Stimulated activated CD8-positive, alpha-beta memory T cell treated with anti-CD3 and anti-CD28 coated beads, Interleukin-15, amount 100 ng/mL, for 1 hour (primary cell): ENCODE measurements around the gene FAM78A.
"Not testable (repeated sequence)": the region's sequence is repeated elsewhere in the genome, so short reads cannot be mapped to it uniquely, and the experiment has no call there.

Experiments used
- DNase-seq: peaks from one replicate; pipeline ENCODE4 v3.0.0-alpha.2; 2020; ENCODE audit warnings: low read depth

Gene FAM78A

DNA sequence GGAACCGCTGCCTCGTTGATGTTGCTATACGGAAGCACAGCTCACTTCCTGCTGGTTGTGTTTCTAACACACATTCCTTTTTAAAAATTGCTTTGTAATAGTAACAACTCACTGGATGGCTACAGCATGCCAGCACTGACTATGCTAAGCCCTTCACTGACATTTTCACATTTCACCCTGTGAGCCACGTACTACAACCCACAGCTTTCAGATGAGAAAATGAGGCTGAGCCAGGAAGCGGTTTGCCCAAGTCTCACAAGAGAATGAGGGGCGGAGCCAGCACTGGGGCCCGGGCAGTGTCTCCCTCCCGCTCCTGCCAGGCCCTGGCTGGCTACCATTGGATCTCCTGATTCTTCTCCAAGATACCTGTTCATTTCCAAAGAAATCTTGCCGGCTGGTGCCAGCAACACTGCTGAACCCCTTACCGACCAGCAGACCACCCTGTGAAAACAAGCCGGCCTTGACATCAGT, 38.3 kb downstream of the FAM78A start:
- DNase-seq, result peak; percentile 61

DNA sequence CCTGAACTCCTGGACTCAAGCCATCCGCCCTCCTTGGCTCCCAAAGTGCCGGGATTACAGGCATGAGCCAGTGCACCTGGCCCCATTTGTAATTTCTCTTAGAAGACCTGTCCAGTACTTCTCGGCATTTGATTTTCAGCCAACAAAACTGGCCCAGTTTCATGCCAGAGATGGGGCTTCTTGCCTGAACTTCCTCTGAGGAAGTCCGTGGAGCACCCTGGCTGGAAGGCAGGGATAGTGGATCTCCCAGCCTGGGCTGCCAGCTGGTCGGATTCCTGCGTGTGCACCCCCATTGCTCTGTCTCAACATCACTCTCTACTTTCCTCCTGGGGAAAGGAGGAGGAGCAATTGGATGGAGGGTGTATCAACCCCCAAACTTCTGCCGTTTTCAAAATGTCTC, 39.0 kb downstream of the FAM78A start:
- no peak for DNase-seq

DNA sequence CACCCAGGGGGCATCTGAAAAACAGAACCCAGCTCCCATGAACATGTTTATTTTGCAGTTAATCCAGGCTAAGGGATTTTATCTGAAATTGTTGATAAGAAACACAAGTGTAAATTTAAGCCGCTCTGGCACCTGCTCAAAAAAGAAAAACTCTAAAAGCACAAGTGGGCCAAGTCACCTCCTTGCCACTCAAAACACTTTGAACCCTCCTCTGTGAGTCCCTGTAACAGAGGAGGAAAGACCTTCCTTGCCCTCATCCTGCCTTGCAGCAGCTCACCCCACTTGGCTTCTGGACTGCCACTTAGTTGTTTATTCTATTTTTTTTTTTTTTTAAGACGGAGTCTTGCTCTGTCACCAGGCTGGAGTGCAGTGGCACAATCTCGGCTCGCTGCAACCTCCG, 39.5 kb downstream of the FAM78A start:
- no peak for DNase-seq

DNA sequence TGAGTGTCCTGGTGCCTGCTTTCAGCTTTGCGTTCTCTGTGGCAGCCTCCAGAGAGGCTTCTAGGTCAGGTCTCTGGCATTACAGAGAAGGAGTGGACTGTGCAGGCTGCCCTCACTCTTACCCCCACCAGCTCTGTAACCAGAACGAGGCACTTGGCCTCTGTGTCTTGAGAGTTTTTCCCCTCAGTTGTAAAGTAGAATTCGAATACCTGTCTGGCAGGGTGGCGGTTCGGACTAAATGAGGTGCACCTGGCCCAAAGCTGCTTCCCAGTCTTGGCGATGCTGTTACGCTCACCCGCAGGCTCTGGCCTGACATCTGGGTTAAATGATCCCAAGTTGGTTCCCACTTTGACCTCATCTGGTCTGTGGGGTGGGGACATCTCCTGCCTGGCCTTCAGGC, 40.1 kb downstream of the FAM78A start:
- no peak for DNase-seq

DNA sequence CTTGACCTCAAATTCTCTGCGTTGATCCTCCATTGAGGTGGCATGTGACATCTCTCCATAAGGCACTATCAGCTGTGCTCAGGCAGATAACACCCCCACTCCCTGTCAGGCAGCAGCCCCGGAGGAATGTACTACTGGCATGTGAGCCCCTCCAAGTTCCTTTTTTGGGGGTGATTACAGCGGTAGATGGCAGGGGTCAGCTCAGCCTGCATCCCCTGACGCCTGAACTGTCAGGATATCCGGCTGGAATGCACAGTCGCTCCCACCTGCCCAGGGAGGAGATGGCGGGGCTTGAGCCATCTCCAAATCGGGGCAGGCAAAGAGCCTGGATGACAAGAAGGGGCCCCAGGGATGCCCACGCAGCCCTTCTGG, 40.8 kb downstream of the FAM78A start:
- no peak for DNase-seq

DNA sequence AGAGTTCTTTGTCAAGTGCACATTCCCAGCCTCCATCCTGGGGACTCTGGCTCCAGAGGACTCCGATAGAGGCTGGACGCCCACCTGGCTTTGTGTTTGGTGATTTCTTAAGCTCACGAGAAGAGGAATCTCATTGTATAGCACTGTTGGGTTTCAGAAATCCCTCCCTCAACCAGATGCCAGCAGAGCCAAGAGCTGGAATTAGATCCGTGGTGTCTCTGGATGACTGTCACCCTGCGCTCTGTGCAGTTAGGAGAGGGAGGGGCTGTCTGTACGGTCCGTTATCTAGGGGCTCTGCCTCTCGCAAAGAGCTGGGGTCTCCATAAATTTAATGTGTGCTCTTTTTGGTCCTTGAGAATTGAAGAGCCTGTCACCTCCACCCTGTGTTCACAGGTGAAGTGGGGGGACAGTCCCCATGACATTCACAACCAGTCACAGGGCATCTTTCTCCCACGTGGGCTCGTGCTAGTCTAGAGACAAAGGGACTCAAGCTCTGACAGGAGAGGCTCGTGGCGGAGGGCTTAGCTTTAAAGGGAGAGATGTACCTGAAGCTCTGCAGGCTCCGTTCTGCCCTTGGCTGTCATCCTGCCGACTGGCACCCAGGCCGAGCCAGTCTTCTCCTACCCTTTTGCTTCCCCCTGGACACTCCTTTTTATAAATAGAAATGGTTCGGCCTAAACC, 41.4 kb downstream of the FAM78A start:
- no peak for DNase-seq

DNA sequence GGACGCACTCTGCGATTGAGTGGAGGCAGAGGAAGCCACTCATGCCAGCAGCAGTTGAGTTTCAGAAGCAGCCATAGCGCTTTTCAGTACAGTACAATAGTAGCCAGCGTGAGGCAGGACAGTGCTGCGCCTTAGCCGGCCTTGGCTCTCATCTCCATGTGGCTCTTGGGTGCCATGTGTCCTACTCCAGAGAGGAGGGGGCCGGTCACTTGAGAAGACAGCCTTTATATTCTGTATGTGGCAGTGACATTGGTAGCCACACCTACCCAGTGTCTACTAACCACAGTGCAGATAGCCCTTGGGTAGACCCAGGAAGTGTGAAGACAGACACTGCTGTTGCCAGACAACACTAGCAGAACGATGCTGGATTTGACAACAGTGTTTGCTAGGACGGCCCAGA, 42.3 kb downstream of the FAM78A start:
- DNase-seq, result no peak

DNA sequence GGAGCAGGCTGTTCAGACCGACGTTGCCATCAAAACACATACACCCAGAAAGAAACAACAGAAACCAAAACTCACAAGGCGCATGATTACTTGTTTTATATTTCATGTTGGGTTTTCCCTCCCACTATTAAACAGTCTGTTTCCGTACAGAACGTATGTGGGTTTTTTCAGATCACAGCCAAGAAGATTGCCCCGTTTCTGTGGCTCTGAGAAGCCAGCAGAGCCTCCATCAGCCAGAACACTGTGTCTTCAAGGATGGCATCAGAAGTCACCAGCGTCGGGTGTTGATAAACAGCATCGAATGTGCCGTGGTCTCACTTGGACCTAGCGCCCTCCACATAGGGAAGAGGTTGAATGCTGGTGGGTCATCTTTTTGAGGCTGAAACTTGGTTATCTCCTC, 42.8 kb downstream of the FAM78A start:
- DNase-seq, result no peak

DNA sequence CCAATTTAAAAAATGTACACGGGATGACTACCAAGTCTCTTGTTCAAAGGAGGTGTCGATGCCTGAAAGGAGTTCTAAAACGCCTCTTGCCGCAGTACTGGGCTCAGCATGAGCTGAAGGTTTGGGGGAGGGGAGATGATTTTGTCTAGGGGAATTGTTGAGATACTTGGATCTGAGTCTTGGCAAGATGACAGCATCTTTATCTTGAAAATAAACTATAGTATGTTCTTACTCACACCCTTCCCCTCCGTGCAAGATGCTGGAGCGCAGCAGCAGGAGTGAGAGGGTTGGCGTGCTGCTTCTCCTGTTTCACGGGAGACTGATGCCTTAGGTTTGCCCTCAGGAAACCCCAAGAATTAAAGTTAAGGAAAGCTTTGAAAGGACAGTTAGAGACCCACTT, 47.3 kb downstream of the FAM78A start:
- no peak for DNase-seq

DNA sequence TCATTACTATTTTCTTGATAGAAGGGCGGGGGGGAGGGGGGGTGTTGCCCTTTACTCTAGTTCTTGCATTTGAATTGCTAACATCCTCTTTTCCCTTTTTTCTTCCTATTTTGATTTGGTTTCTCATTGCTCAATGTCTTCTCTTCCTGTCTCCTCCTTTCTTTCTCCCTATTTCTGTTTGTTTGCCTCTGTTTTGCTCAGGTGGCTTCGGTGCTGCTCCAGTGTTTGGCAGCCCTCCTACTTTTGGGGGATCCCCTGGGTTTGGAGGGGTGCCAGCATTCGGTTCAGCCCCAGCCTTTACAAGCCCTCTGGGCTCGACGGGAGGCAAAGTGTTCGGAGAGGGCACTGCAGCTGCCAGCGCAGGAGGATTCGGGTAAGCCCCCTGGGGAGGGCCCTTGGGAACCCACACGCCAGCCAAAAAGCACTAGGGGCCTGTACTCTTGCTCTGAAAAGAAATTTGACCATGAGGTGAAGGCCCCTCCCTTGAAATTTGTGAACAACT, 48.3 kb downstream of the FAM78A start:
- no peak for DNase-seq

DNA sequence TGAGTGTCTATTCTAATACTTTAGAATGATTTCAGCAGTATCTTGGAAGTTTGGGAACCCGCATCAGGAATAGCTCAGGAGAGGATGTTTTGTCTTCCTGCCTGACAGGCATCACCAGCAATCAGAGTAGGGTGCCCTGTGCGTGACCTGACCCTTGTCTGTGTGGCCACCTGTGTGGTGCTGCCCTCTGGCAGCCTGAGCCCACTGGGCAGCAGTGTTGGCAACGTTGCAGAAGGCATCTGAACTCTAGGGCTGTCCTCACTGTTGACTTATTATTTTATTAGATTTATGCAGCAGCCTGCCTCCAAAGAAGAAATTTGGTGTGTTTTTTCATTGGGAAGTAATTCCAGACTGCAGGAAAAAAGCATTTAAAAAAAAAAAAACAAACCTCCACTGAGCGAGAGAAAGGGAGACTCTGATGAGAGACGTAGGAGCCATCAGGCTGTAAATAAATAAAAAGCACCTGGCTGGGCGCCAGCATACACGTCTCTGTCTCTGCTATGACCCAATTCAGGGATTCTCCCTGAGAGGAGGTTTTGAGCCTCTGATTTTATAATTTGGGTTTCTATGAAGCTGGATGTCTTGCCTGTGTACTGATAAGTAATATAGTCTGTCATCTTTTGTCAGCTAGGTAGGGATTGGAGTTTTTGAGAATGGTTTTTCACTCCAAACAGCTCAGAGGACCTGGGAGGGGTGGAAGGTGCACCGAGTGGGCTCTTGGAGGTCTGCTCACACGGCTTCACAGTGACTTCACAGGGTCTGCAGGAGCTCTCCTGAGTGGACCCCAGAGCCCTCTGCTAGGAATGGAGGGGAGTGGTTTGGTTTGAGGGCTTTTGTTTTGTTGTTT, 49.0 kb downstream of the FAM78A start:
- no peak for DNase-seq

DNA sequence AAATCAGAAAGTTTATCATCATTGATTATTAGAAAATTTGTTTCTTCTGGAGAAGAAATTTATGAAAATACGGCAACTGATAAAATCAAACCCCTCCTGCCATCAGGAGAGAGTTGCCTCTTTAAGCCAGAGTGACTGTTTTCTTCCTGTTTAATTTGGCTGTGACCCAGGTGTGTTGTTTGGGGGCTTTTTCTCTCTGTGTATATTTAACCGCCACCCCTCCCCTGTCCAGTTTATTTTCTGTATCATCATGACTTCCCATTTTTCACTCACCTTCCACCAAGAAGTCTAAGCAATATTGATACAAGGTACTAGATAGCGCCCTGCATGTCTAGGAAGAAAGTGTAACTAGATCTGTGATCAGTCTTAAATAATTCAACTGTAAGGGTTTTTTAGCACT, 50.1 kb downstream of the FAM78A start:
- no peak for DNase-seq

DNA sequence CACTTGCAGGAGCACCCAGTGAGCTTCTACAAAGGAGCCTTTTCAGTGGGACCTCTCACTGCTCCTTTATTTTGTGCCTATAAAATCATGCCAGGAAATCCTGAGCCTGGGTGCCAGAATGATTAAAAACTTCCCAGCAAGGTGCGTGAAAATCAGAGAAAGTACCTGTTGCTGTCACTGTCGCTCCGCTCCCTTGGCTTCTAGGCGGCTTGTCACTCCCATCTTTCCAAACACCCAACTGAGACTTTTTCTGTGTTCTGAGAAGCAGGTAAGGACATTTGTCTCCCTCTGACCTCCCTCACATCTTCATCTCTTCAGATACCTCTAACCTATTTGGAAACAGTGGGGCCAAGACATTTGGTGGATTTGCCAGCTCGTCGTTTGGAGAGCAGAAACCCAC, 53.9 kb downstream of the FAM78A start:
- DNase-seq, result no peak

DNA sequence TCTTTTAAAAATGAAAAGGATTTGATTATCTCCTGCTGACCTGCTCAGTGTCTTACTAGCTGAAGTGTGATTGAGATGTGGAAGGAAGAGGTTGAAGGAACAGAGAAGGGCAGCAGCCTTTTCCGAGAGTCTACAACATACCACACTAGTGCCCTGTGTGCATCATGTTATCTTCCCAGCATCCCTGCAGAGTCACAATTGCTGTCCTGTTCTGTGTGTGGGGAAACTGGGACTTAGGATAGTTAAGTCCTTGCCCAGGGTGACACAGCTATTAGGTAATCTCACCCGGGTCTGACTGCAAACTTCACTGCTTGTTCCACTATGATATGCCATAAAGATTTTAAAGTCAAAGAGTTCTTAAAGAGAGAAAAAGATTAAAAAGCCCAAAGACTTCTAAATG, 55.8 kb downstream of the FAM78A start:
- no peak for DNase-seq

DNA sequence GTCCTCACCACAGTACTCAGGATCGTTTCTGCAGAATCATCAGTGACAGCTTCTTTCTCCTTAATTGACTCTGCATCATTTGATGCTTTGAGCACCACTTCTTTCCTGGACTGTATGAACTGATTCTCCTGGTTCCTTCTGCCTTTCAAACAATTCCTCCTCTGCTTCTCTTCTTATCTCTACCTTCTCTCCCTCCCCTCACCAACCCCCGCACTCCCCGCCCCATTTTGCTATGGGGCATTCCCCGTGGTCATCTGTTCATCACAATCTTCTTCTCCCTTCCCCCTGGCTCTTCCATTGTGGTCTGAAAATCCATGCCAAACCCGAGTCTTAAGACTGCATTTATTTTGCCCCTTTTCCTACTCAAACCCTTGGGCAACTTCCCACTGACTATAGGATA, 57.9 kb downstream of the FAM78A start:
- DNase-seq, result no peak

DNA sequence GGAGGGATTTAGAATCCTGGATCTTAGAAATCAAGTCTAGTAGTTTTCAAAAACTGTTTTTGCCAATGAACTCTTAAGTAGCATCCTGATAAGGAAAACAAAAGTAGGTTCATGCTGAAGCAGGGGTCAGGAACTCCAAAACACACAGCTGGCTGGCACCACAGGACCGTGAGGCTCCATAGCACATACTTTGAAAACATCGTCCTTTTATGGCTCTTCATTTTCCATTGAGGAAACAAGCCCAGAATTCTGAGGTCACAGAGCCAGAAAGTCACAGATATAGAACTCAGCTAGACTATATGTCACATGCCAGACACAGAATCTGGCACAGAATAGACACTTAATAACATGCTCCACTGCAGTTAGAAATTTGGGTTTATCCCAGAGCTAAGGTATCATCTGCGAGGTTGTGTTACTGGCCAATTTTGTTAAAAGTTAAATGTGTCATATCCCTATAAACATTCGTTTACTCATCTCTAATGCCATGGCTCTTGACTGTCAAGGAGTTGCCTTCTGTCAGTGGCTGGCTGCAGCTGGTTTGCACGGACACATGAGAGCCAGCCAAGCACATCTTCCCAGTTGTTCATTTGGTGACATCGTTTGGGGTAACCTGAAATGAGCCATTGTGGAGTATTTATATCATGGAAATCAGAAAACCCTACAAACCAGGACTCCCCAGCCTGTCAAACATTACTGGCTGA, 58.8 kb downstream of the FAM78A start:
- no peak for DNase-seq

DNA sequence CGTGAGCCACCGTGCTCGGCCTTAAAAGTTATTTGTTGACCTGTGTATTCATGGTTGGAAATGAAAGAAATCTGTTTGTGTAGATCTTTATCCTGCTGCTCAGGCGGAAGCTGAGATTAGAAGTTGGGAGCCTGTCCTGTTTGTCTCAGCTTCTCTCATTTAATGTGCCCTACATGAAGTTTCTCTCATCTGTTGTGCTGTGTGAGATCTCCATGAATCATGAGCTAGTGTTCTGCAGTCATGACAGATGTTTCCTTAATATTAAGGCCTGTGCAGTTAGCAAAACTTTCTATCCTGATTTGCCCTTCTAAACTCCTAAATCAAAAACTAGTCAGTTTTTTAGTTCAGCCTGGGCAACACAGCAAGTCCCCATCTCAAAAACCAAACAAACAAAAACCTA, 59.5 kb downstream of the FAM78A start:
- no peak for DNase-seq

DNA sequence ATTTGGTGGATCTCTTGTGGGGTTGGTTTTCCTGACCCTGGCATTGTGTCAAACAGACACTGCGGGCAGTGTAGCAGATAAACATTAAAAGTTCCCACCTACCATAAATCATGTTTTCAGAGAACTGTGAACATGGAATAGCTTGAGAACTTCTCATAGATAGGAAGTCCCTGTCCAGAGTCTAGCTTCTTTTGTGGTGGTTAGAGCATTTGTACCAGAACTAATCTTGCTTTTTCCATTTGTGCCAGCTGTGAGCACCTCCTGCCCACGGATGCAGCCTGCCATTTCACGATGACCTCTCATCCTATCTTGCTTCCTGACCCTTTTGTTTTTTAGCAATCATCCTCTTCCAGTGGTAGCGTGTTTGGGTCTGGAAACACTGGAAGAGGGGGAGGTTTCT, 61.4 kb downstream of the FAM78A start:
- DNase-seq, result no peak

DNA sequence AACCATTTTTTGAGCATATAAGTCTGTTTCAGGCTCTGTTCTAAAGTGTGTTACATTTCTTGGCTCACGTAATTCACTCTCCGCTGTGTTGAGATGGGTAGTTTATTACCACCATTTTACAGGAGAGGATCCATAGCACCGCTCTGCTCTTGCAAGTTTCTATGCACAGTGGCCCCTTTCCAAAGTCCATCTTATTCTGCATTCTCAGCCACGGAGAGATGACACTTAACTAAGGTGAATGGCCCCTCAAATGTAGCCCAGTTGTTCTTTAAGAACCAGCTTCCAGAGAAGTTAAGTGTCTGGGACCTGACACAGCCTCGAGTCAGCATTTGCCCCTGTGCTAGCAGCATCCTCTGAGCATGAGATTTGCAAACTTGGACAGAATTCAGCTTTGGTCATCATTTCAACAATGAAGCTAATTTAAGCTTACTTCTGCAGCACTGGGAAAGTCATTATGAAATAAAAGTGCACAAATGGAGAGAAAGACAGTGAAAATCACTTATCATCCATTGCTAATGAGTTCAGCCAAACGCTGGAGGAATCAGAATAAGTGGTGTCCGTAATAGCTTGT, 61.9 kb downstream of the FAM78A start:
- no peak for DNase-seq

DNA sequence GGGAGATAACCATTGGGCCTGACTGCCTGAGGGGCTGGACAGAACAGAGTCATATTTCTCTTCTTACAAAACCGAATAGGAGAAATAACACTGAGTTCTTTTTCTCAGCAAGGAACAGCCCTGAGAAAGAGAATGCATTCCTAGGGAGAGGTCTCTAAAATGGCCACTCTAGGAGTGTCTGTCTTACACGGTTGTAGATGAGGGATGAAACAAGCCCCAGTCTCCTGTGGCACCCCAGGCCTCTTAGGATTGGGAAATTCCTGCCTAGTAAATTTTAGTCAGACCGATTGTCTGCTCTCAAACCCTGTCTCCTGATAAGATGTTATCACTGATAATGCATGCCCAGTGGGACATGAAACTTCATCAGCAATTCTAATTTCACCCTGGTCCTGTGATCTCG, 64.4 kb downstream of the FAM78A start:
- not testable (repeated sequence) for DNase-seq
